HEK293 (cell line): ENCODE measurements around the gene ZSWIM4.

Experiments used
- CTCF ChIA-PET: fragments of 350-600 bp; formaldehyde crosslinking; extraction: SDS; loops from one replicate; lab custom pipeline; 2021; ENCODE audit warnings: antibody characterized with exemption; lab: Yijun Ruan, JAX
- POLR2A ChIA-PET: fragments of 300-600 bp; formaldehyde crosslinking; extraction: SDS; loops from one replicate; lab custom pipeline; 2020; ENCODE audit warnings: antibody characterized with exemption, inconsistent platforms; lab: Yijun Ruan, JAX
- H3K27ac ChIP-seq: fragments of 200-500 bp; sonication (Bioruptor generic); 2 replicates; pipeline ENCODE4 v1.5.1; 2014; ENCODE audit warnings: low read depth, low read length, control low read depth, inconsistent platforms; ENCODE audit errors: extremely low read depth
- H3K36me3 ChIP-seq, 2 experiments: fragments of 200-500 bp in 1 of 2; sonication (Bioruptor generic) in 1 of 2; 1 replicate in 1 of 2; 2 replicates in 1 of 2; pipeline ENCODE4 v1.5.1; 2014 to 2017; ENCODE audit warnings: inconsistent platforms in 2 of 2, low read length in 2 of 2; ENCODE audit not compliant: control insufficient read depth in 2 of 2, insufficient read depth in 1 of 2
- H3K4me1 ChIP-seq: fragments of 200-500 bp; sonication (Bioruptor generic); 2 replicates; pipeline ENCODE4 v1.5.1; 2014; ENCODE audit warnings: mild to moderate bottlenecking, low read length, inconsistent platforms; ENCODE audit not compliant: control insufficient read depth, insufficient read depth
- H3K4me3 ChIP-seq: 2 replicates; pipeline ENCODE4 v1.5.1; 2011; ENCODE audit warnings: low read depth, mild to moderate bottlenecking, control low read depth, low read length, moderate library complexity
- H3K9me3 ChIP-seq: fragments of 200-500 bp; sonication (Bioruptor generic); 2 replicates; pipeline ENCODE4 v1.5.1; 2014; ENCODE audit warnings: low read depth, low read length, inconsistent platforms; ENCODE audit not compliant: control insufficient read depth, insufficient read depth
- GLIS1 ChIP-seq: fragments of 450-650 bp; formaldehyde crosslinking; IDR thresholded peaks from 2 replicates; pipeline ENCODE4 v1.5.1; 2016; ENCODE audit warnings: missing biosample characterization, missing genetic modification characterization
- INSM2 ChIP-seq: fragments of 450-650 bp; formaldehyde crosslinking; IDR thresholded peaks from 2 replicates; pipeline ENCODE4 v1.5.1; 2016; ENCODE audit warnings: missing biosample characterization, missing genetic modification characterization
- KLF1 ChIP-seq: fragments of 450-650 bp; formaldehyde crosslinking; IDR thresholded peaks from 2 replicates; pipeline ENCODE4 v1.5.1; 2016; ENCODE audit warnings: missing biosample characterization, missing genetic modification characterization
- PATZ1 ChIP-seq: fragments of 450-650 bp; formaldehyde crosslinking; IDR thresholded peaks from 2 replicates; pipeline ENCODE4 v1.5.1; 2016; ENCODE audit warnings: missing biosample characterization, missing genetic modification characterization
- RBAK ChIP-seq: fragments of 450-650 bp; formaldehyde crosslinking; IDR thresholded peaks from 2 replicates; pipeline ENCODE4 v1.5.1; 2016; ENCODE audit warnings: missing biosample characterization, missing genetic modification characterization
- SP7 ChIP-seq: fragments of 450-650 bp; formaldehyde crosslinking; IDR thresholded peaks from 2 replicates; pipeline ENCODE4 v1.5.1; 2016; ENCODE audit warnings: missing biosample characterization, missing genetic modification characterization
- YY1 ChIP-seq: fragments of 450-650 bp; formaldehyde crosslinking; IDR thresholded peaks from 2 replicates; pipeline ENCODE4 v1.5.1; 2018; ENCODE audit warnings: missing biosample characterization, missing genetic modification characterization
- ZBTB48 ChIP-seq: fragments of 450-650 bp; formaldehyde crosslinking; IDR thresholded peaks from 2 replicates; pipeline ENCODE4 v1.5.1; 2016; ENCODE audit warnings: missing biosample characterization, missing genetic modification characterization
- ZFP37 ChIP-seq: fragments of 450-650 bp; formaldehyde crosslinking; IDR thresholded peaks from 2 replicates; pipeline ENCODE4 v1.5.1; 2016; ENCODE audit warnings: missing biosample characterization, missing genetic modification characterization
- ZFP69B ChIP-seq: fragments of 450-650 bp; formaldehyde crosslinking; IDR thresholded peaks from 2 replicates; pipeline ENCODE4 v1.5.1; 2016; ENCODE audit warnings: missing biosample characterization, missing genetic modification characterization
- ZNF10 ChIP-seq: fragments of 450-650 bp; formaldehyde crosslinking; IDR thresholded peaks from 2 replicates; pipeline ENCODE4 v1.5.1; 2017; ENCODE audit warnings: missing biosample characterization, missing genetic modification characterization
- ZNF132 ChIP-seq: fragments of 450-650 bp; formaldehyde crosslinking; IDR thresholded peaks from 2 replicates; pipeline ENCODE4 v1.5.1; 2017; ENCODE audit warnings: missing biosample characterization, missing genetic modification characterization, borderline replicate concordance
- ZNF169 ChIP-seq: fragments of 450-650 bp; formaldehyde crosslinking; IDR thresholded peaks from 2 replicates; pipeline ENCODE4 v1.5.1; 2016; ENCODE audit warnings: missing biosample characterization, missing genetic modification characterization
- ZNF174 ChIP-seq: fragments of 450-650 bp; formaldehyde crosslinking; IDR thresholded peaks from 2 replicates; pipeline ENCODE4 v1.5.0; 2017; ENCODE audit warnings: missing biosample characterization, mild to moderate bottlenecking, missing genetic modification characterization
- ZNF26 ChIP-seq: fragments of 450-650 bp; formaldehyde crosslinking; IDR thresholded peaks from 2 replicates; pipeline ENCODE4 v1.5.1; 2016; ENCODE audit warnings: missing biosample characterization, missing genetic modification characterization
- ZNF280D ChIP-seq: fragments of 450-650 bp; formaldehyde crosslinking; IDR thresholded peaks from 2 replicates; pipeline ENCODE4 v1.5.1; 2016; ENCODE audit warnings: missing biosample characterization, missing genetic modification characterization
- ZNF335 ChIP-seq: fragments of 450-650 bp; formaldehyde crosslinking; conservative IDR thresholded peaks from 2 replicates; pipeline ENCODE4 v1.5.1; 2016; ENCODE audit warnings: missing biosample characterization, missing genetic modification characterization
- TF ChIP-seq, protein P1 (sequence below): fragments of 450-650 bp; formaldehyde crosslinking; IDR thresholded peaks from 2 replicates; pipeline ENCODE4 v1.5.1; 2017; ENCODE audit warnings: missing biosample characterization, missing genetic modification characterization
- TF ChIP-seq, protein P2 (sequence below): fragments of 450-650 bp; formaldehyde crosslinking; IDR thresholded peaks from 2 replicates; pipeline ENCODE4 v1.5.1; 2016; ENCODE audit warnings: missing biosample characterization, missing genetic modification characterization
- TF ChIP-seq, protein P3 (sequence below): fragments of 450-650 bp; formaldehyde crosslinking; IDR thresholded peaks from 2 replicates; pipeline ENCODE4 v1.5.1; 2017; ENCODE audit warnings: missing biosample characterization, missing genetic modification characterization

ZSWIM4 gene

GRCh38 chr19:13843104-13843921, 48.1 kb downstream of the ZSWIM4 start (continued):
- no peak for TF ChIP-seq YY1 (tag by site-specific recombination)
- peak; percentile 65 for TF ChIP-seq GLIS1 (tag by site-specific recombination)
- no peak for TF ChIP-seq ZNF174 (tag by site-specific recombination)
- no peak for TF ChIP-seq RBAK
- TF ChIP-seq, protein P1, sequence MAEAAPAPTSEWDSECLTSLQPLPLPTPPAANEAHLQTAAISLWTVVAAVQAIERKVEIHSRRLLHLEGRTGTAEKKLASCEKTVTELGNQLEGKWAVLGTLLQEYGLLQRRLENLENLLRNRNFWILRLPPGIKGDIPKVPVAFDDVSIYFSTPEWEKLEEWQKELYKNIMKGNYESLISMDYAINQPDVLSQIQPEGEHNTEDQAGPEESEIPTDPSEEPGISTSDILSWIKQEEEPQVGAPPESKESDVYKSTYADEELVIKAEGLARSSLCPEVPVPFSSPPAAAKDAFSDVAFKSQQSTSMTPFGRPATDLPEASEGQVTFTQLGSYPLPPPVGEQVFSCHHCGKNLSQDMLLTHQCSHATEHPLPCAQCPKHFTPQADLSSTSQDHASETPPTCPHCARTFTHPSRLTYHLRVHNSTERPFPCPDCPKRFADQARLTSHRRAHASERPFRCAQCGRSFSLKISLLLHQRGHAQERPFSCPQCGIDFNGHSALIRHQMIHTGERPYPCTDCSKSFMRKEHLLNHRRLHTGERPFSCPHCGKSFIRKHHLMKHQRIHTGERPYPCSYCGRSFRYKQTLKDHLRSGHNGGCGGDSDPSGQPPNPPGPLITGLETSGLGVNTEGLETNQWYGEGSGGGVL, result peak; percentile 75
- no peak for TF ChIP-seq ZNF132 (tag by site-specific recombination)
- no peak for TF ChIP-seq ZFP37
- TF ChIP-seq ZNF10, result peak; percentile 17; the same call in 1 of the 2 replicates
- TF ChIP-seq KLF1 (tag by site-specific recombination), result no peak
- TF ChIP-seq ZBTB48 (tag by site-specific recombination), result no peak
- TF ChIP-seq ZNF169, result no peak
- TF ChIP-seq, protein P2, sequence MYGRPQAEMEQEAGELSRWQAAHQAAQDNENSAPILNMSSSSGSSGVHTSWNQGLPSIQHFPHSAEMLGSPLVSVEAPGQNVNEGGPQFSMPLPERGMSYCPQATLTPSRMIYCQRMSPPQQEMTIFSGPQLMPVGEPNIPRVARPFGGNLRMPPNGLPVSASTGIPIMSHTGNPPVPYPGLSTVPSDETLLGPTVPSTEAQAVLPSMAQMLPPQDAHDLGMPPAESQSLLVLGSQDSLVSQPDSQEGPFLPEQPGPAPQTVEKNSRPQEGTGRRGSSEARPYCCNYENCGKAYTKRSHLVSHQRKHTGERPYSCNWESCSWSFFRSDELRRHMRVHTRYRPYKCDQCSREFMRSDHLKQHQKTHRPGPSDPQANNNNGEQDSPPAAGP, result peak; percentile 49
- peak; percentile 37; the same call in 1 of the 2 replicates for TF ChIP-seq PATZ1 (tag by site-specific recombination)
- TF ChIP-seq, protein P3, sequence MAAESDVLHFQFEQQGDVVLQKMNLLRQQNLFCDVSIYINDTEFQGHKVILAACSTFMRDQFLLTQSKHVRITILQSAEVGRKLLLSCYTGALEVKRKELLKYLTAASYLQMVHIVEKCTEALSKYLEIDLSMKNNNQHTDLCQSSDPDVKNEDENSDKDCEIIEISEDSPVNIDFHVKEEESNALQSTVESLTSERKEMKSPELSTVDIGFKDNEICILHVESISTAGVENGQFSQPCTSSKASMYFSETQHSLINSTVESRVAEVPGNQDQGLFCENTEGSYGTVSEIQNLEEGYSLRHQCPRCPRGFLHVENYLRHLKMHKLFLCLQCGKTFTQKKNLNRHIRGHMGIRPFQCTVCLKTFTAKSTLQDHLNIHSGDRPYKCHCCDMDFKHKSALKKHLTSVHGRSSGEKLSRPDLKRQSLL (tag by site-specific recombination), result no peak
- TF ChIP-seq SP7 (tag by site-specific recombination), result peak; percentile 37; the same call in 1 of the 2 replicates
- TF ChIP-seq ZNF280D (tag by site-specific recombination), result no peak

GRCh38 chr19:13844130-13844631, 48.9 kb downstream of the ZSWIM4 start:
- Histone ChIP-seq H3K4me1 (peaks cover 29% of the 10 kb centered on the region), H3K36me3 (no peaks in the 10 kb centered on the region), H3K27ac (no peak overlapping the region; the same call in 1 of the 2 replicates), H3K9me3 (no peaks in the 10 kb centered on the region), H3K4me3 (no peak overlapping the region)
- POLR2A ChIA-PET, result interaction anchor here (1.0 to 1.8 kb wide), 3 partner anchors 8 to 18 kb away, joined by 3 to 5 read pairs (median 5); no protein-coding TSS in a partner anchor
- CTCF ChIA-PET, result interaction anchor here (0.6 to 1.4 kb wide), 2 partner anchors 9 to 1047 kb away, joined by 3 to 5 read pairs; no protein-coding TSS in a partner anchor
- TF ChIP-seq INSM2 (tag by site-specific recombination) (no peak), ZNF335 (tag by site-specific recombination) (no peak), ZNF26 (tag by site-specific recombination) (no peak), ZNF169 (no peak), ZFP69B (tag by site-specific recombination) (peak; percentile 56; the same call in 1 of the 2 replicates)
- TF ChIP-seq, protein P1, result peak; percentile 8; the same call in 1 of the 2 replicates
